Transverse colon (tissue), 4 donors: ENCODE data around the gene ZYG11A.

Experiments
- POLR2A ChIP-seq: fragments of 450-650 bp; IDR thresholded peaks from one replicate; pipeline ENCODE4 v1.6.1; 2016; ENCODE audit warnings: antibody characterized with exemption, mild to moderate bottlenecking, moderate library complexity
- POLR2AphosphoS5 ChIP-seq, 3 donors: sonication (generic); formaldehyde crosslinking; IDR thresholded peaks; one replicate each; pipeline ENCODE4 v1.6.1; 2016; ENCODE audit warnings: antibody characterized with exemption in 3 of 3
- TF ChIP-seq, protein P1 (sequence below), 5 experiments: fragments of 200-600 bp in 3 of 5; fragments of 450-650 bp in 2 of 5; sonication (generic) in 3 of 5; IDR thresholded peaks; 1 replicate in 2 of 5; 2 replicates in 3 of 5; pipeline ENCODE4 v1.5.1; 2016 to 2017; ENCODE audit warnings: antibody characterized with exemption in 5 of 5, inconsistent platforms in 3 of 5, mild to moderate bottlenecking in 2 of 5, moderate library complexity in 1 of 5

DNA sequence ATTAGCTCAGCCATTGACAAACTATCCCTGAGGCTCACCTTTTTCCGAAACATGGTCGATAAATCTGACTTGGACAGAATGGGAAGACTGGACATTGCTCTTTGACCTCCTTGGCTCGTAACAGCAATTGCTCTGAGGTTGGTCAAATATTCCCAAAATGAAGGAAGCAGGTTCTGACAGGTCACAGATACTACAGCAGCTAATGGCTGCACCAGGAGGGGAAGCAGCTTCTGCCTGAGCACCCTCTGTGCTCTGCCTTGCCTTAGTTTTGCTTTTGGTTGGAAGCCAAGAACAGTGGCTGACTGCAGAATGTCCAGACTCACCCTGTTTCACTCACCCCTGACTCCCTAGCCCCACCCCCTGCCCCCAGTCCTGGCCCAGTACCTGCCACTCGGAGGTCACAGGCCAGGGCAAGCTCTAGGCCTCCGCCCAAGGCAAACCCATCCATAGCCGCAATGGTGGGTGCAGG is 63.6 kb downstream of the ZYG11A start:
- TF ChIP-seq POLR2AphosphoS5 (IDR thresholded peaks at IDR 0.05) (no peak), POLR2A (no peak)
- TF ChIP-seq, protein P1, sequence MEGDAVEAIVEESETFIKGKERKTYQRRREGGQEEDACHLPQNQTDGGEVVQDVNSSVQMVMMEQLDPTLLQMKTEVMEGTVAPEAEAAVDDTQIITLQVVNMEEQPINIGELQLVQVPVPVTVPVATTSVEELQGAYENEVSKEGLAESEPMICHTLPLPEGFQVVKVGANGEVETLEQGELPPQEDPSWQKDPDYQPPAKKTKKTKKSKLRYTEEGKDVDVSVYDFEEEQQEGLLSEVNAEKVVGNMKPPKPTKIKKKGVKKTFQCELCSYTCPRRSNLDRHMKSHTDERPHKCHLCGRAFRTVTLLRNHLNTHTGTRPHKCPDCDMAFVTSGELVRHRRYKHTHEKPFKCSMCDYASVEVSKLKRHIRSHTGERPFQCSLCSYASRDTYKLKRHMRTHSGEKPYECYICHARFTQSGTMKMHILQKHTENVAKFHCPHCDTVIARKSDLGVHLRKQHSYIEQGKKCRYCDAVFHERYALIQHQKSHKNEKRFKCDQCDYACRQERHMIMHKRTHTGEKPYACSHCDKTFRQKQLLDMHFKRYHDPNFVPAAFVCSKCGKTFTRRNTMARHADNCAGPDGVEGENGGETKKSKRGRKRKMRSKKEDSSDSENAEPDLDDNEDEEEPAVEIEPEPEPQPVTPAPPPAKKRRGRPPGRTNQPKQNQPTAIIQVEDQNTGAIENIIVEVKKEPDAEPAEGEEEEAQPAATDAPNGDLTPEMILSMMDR (IDR thresholded peaks at IDR 0.05) = no peak
